GM06990 (cell line): Measurements from ENCODE around the gene UBA7.
A peak's percentile ranks its signal among the peaks of the same experiment; 100 is the strongest.

Experiments used
- DNase-seq: peaks from one replicate; pipeline ENCODE4 v3.0.0-alpha.2; 2011; ENCODE audit not compliant: insufficient read length; ENCODE audit errors: extremely low read depth
- H3K27me3 ChIP-seq: replicated peaks from 2 replicates; pipeline ENCODE4 v1.6.0; 2011; ENCODE audit warnings: low read length; ENCODE audit not compliant: control insufficient read depth, insufficient read depth
- H3K36me3 ChIP-seq: 2 replicates; pipeline ENCODE4 v1.5.1; 2011; ENCODE audit warnings: low read length; ENCODE audit not compliant: control insufficient read depth, insufficient read depth
- H3K4me3 ChIP-seq: replicated peaks from 2 replicates; pipeline ENCODE4 v1.5.1; 2011; ENCODE audit warnings: low read depth, mild to moderate bottlenecking, control low read depth, low read length
- TF ChIP-seq, protein P1 (sequence below): IDR thresholded peaks from 2 replicates; pipeline ENCODE4 v1.5.1; 2011; ENCODE audit warnings: low read length, control low read depth, mild to moderate bottlenecking, inconsistent platforms; ENCODE audit not compliant: insufficient read depth, poor library complexity, severe bottlenecking

The UBA7 gene

DNA sequence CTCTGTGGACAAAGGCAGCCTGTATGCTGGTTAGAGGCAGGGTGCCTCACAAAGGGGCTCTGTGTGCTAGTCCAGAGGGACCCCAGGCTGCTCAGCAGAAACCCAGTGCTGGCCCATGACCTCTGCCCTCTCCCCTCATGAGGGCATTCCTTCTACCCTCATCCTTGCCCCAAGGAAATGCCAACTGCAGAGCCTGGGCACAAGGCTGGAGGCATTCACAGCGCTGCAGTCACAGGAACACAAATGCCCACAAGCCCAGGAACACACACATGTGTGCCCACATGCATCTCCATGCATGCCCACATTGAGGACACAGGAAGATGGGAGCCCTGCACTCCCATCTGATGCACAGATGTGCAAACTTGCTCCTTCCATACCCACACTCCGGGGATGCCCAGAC lies 6.9 kb downstream of the UBA7 start:
- no peak for DNase-seq
- Histone ChIP-seq H3K27me3 (no peaks in the 10 kb centered on the region), H3K4me3 (no peak overlapping the region), H3K36me3 (peaks cover 10% of the 10 kb centered on the region)
- TF ChIP-seq, protein P1, sequence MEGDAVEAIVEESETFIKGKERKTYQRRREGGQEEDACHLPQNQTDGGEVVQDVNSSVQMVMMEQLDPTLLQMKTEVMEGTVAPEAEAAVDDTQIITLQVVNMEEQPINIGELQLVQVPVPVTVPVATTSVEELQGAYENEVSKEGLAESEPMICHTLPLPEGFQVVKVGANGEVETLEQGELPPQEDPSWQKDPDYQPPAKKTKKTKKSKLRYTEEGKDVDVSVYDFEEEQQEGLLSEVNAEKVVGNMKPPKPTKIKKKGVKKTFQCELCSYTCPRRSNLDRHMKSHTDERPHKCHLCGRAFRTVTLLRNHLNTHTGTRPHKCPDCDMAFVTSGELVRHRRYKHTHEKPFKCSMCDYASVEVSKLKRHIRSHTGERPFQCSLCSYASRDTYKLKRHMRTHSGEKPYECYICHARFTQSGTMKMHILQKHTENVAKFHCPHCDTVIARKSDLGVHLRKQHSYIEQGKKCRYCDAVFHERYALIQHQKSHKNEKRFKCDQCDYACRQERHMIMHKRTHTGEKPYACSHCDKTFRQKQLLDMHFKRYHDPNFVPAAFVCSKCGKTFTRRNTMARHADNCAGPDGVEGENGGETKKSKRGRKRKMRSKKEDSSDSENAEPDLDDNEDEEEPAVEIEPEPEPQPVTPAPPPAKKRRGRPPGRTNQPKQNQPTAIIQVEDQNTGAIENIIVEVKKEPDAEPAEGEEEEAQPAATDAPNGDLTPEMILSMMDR, result no peak

- Histone ChIP-seq H3K4me3 (peak overlapping the region; percentile 14; the same call in 1 of the 2 replicates), H3K36me3 (peaks cover 6% of the 10 kb centered on the region), H3K27me3 (no peaks in the 10 kb centered on the region)
- peak; percentile 44 for DNase-seq
- TF ChIP-seq, protein P1, result no peak
These were observed 7.7 kb downstream of the UBA7 start for GRCh38 chr3:49805897-49806701.

- DNase-seq, result peak; percentile 60
- TF ChIP-seq, protein P1, result no peak
- H3K27me3 ChIP-seq, result no peaks in the 10 kb centered on the region
- peaks cover 5% of the 10 kb centered on the region for H3K36me3 ChIP-seq
- H3K4me3 ChIP-seq, result no peak overlapping the region
These were observed 8.4 kb downstream of the UBA7 start for GRCh38 chr3:49805367-49805782.

- Histone ChIP-seq H3K4me3 (peak overlapping the region; percentile 86), H3K36me3 (peaks cover 1% of the 10 kb centered on the region), H3K27me3 (no peaks in the 10 kb centered on the region)
- DNase-seq, result no peak
- TF ChIP-seq, protein P1, result no peak
These were observed 9.4 kb downstream of the UBA7 start for GRCh38 chr3:49804141-49805041.

GRCh38 chr3:49803465-49804140 lies 10.2 kb downstream of the UBA7 start:
- H3K27me3 ChIP-seq, result no peaks in the 10 kb centered on the region
- no peaks in the 10 kb centered on the region; the same call in none of the 2 replicates for H3K36me3 ChIP-seq
- H3K4me3 ChIP-seq, result peak overlapping the region; percentile 86
- DNase-seq, result peak; percentile 71
- TF ChIP-seq, protein P1, result no peak
